Endothelial cell of umbilical vein (primary cell): Measurements from ENCODE around the gene RGS7. TPM values are rescaled to one million over a fixed set of nuclear protein-coding genes. Genes with fewer than 3 reads are reported as not detected.

Experiments
- BruUV-seq: library from RNA; stranded (reverse); fragments of 400-500 nt; replicated peaks from 2 replicates; lab custom pipeline; 2021; lab: Mats Ljungman, UMichigan
- CTCF ChIA-PET: fragments of 300-600, 350-600 bp; sonication (Branson Sonifier 250); formaldehyde crosslinking; loops from one replicate; lab custom pipeline; 2021; ENCODE audit warnings: antibody characterized with exemption, inconsistent platforms; lab: Charles Lee
- POLR2A ChIA-PET: fragments of 300-600, 350-600 bp; sonication (Branson Sonifier 250); formaldehyde crosslinking; loops from one replicate; lab custom pipeline; 2021; ENCODE audit warnings: antibody characterized with exemption, inconsistent platforms; lab: Charles Lee
- DNase-seq: peaks from one replicate; pipeline ENCODE4 v3.0.0-alpha.2; 2011; ENCODE audit warnings: low read depth, low spot score
- FAIRE-seq: peaks from 2 replicates; lab custom pipeline; 2011; peaks lifted over from hg19 to GRCh38; lab: Jason Lieb, UNC
- H2AFZ ChIP-seq: 2 replicates; pipeline ENCODE4 v1.6.0; 2012; ENCODE audit warnings: low read depth, low read length, control low read depth, inconsistent platforms
- H3K27ac ChIP-seq: 2 replicates; pipeline ENCODE4 v1.5.1; 2011; ENCODE audit warnings: low read depth, mild to moderate bottlenecking, control low read depth, low read length, moderate library complexity; ENCODE audit not compliant: insufficient read depth
- H3K27me3 ChIP-seq, 2 experiments: 2 replicates each; pipeline versions ENCODE4 v1.6.0 to v1.6.1; 2011; ENCODE audit warnings: low read length in 2 of 2, mixed read lengths in 1 of 2; ENCODE audit not compliant: control insufficient read depth in 2 of 2, insufficient read depth in 2 of 2
- H3K36me3 ChIP-seq, 2 experiments: 2 replicates in 1 of 2; 3 replicates in 1 of 2; pipeline ENCODE4 v1.5.1; 2011; ENCODE audit warnings: low read length in 2 of 2, mild to moderate bottlenecking in 1 of 2, moderate library complexity in 1 of 2; ENCODE audit not compliant: control insufficient read depth in 2 of 2, insufficient read depth in 2 of 2; ENCODE audit errors: extremely low read depth in 1 of 2
- H3K4me1 ChIP-seq: 3 replicates; pipeline ENCODE4 v1.5.1; 2011; ENCODE audit warnings: mild to moderate bottlenecking, low read length; ENCODE audit not compliant: control insufficient read depth, insufficient read depth; ENCODE audit errors: extremely low read depth
- H3K4me2 ChIP-seq: 2 replicates; pipeline ENCODE4 v1.6.1; 2011; ENCODE audit warnings: low read length, control low read depth, mixed read lengths; ENCODE audit not compliant: insufficient read depth
- H3K4me3 ChIP-seq, 3 experiments: fragments of 200-600 bp in 1 of 3; sonication (generic), shearing (Covaris generic) in 1 of 3; replicated peaks in 1 of 3; 2 replicates each; pipeline ENCODE4 v1.5.1; 2011 to 2016; ENCODE audit warnings: control low read depth in 3 of 3, low read length in 3 of 3, mild to moderate bottlenecking in 2 of 3, inconsistent platforms in 1 of 3, low read depth in 1 of 3, moderate library complexity in 1 of 3; ENCODE audit not compliant: insufficient read depth in 1 of 3
- H3K79me2 ChIP-seq: 2 replicates; pipeline ENCODE4 v1.6.0; 2012; ENCODE audit warnings: low read length, inconsistent platforms; ENCODE audit not compliant: control insufficient read depth, insufficient read depth
- H3K9ac ChIP-seq: replicated peaks from 2 replicates; pipeline ENCODE3; 2011; ENCODE audit warnings: low read length, control low read depth; ENCODE audit not compliant: insufficient read depth; ENCODE audit errors: extremely low read depth
- H3K9me1 ChIP-seq: replicated peaks from 3 replicates; pipeline ENCODE4 v1.6.0; 2011; ENCODE audit warnings: mild to moderate bottlenecking, low read length; ENCODE audit not compliant: control insufficient read depth, insufficient read depth; ENCODE audit errors: extremely low read depth
- H3K9me3 ChIP-seq: replicated peaks from 2 replicates; pipeline ENCODE4 v1.5.1; 2012; ENCODE audit warnings: low read length, inconsistent platforms; ENCODE audit not compliant: control insufficient read depth, insufficient read depth
- H4K20me1 ChIP-seq: replicated peaks from 2 replicates; pipeline ENCODE3; 2011; ENCODE audit warnings: mild to moderate bottlenecking, low read length; ENCODE audit not compliant: control insufficient read depth, insufficient read depth; ENCODE audit errors: extremely low read depth
- EZH2 ChIP-seq: IDR thresholded peaks from 2 replicates; pipeline ENCODE4 v1.6.1; 2012; ENCODE audit warnings: borderline replicate concordance, low read depth, mild to moderate bottlenecking, moderate library complexity, low read length, inconsistent platforms; ENCODE audit not compliant: severe bottlenecking
- FOS ChIP-seq: IDR thresholded peaks from 2 replicates; pipeline ENCODE4 v1.6.1; 2011; ENCODE audit warnings: mild to moderate bottlenecking, low read length, moderate library complexity, borderline replicate concordance; ENCODE audit not compliant: insufficient read depth
- GATA2 ChIP-seq: IDR thresholded peaks from 2 replicates; pipeline ENCODE4 v1.7.0; 2011; ENCODE audit warnings: low read depth, mild to moderate bottlenecking, moderate library complexity, mixed read lengths, low read length; ENCODE audit not compliant: insufficient read length, insufficient read depth
- JUN ChIP-seq: IDR thresholded peaks from 2 replicates; pipeline ENCODE4 v1.6.1; 2011; ENCODE audit warnings: borderline replicate concordance, low read depth; ENCODE audit not compliant: insufficient read length, insufficient read depth
- MYC ChIP-seq: IDR thresholded peaks from one replicate; pipeline ENCODE4 v1.6.1; 2011; ENCODE audit warnings: mild to moderate bottlenecking, low read depth, low read length
- POLR2A ChIP-seq: IDR thresholded peaks from 2 replicates; pipeline ENCODE4 v1.6.1; 2012; ENCODE audit warnings: low read depth, mild to moderate bottlenecking, control low read depth, low read length
- POLR2AphosphoS5 ChIP-seq: IDR thresholded peaks from 2 replicates; pipeline ENCODE4 v1.6.1; 2012; ENCODE audit warnings: low read depth, mild to moderate bottlenecking, control low read depth, low read length, moderate library complexity; ENCODE audit not compliant: insufficient read depth
- dilution Hi-C: fragments of 300-500 bp; cut with MboI; formaldehyde crosslinking; loops from one replicate; pipeline ENCODE4 v1.15.0; 2019; ENCODE audit warnings: low sequenced_read_pairs; ENCODE audit not compliant: extremely low pct_ligation_motif_present
- intact Hi-C: fragments of 100-400 bp; cut with micrococcal nuclease; formaldehyde crosslinking; loops from one replicate; pipeline ENCODE4 v1.10.0; 2022
- polyA plus RNA-seq, 4 experiments: library from polyadenylated mRNA; depleted of rRNA in 3 of 4; stranded (reverse) in 3 of 4; unstranded in 1 of 4; fragments of >200 nt; gene quantifications; 2 replicates each; pipeline versions ENCODE4 v1.2.1 to v1.2.3, GENCODE V29; 2011 to 2012; ENCODE audit warnings: missing spikeins in 1 of 4
- total RNA-seq: library from RNA; stranded (reverse); gene quantifications from 2 replicates; pipeline ENCODE4 v1.2.3, GENCODE V29; 2021
- TF ChIP-seq, protein P1 (sequence below): IDR thresholded peaks from 2 replicates; pipeline ENCODE4 v1.6.1; 2011; ENCODE audit not compliant: insufficient read depth, insufficient read length
- TF ChIP-seq, protein P2 (sequence below), 2 donors: IDR thresholded peaks; 1 replicate in 1 of 2; 2 replicates in 1 of 2; pipeline ENCODE4 v1.5.1; 2011; ENCODE audit warnings: low read length in 2 of 2, mild to moderate bottlenecking in 2 of 2, moderate library complexity in 2 of 2, control low read depth in 1 of 2, inconsistent platforms in 1 of 2, low read depth in 1 of 2; ENCODE audit not compliant: insufficient read depth in 1 of 2; ENCODE audit errors: extremely low read depth in 1 of 2

The RGS7 gene
- total and polyA plus RNA-seq, 2 donors (not counting 3 experiments of a cell fraction or from before 2014, with no cell fraction given), result 0.43 to 0.44 TPM

DNA sequence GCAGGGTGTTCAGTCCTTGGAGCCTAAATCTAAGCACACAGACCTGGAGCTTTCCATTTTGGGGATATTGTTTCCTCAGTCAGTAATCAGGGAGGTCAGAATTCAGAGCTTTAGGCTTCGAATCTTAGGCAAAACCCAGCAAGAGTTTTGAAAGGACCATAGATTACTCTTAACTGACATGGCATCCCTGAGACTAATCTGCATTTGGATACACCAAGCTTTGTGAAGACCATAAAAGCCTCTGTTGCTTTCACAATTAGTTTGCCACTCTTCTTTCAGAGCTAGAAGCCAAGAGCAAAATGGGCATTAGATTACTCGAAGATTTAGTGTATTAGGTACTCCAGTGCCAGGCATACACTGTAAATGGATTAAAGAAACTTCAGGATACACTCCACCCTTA is 613.3 kb downstream of the RGS7 start:
- Histone ChIP-seq H2AFZ (no peak overlapping the region), H3K9ac (no peak overlapping the region), H4K20me1 (no peaks in the 10 kb centered on the region), H3K4me3 (no peak overlapping the region), H3K27ac (no peak overlapping the region), H3K79me2 (no peaks in the 10 kb centered on the region), H3K4me2 (no peak overlapping the region), H3K4me1 (no peaks in the 10 kb centered on the region), H3K36me3 (no peaks in the 10 kb centered on the region), H3K9me1 (no peaks in the 10 kb centered on the region), H3K27me3 (no peaks in the 10 kb centered on the region), H3K9me3 (no peaks in the 10 kb centered on the region)
- no peak for FAIRE-seq
- intact Hi-C loops, result no loop called here
- POLR2A ChIA-PET, result no interaction called here
- DNase-seq, result no peak
- CTCF ChIA-PET, result interaction anchor here (1.2 kb wide), 1 partner anchor 12 kb away, joined by 6 read pairs; no protein-coding TSS in a partner anchor
- TF ChIP-seq POLR2AphosphoS5, result no peak
- no peak for TF ChIP-seq FOS
- TF ChIP-seq, protein P1, sequence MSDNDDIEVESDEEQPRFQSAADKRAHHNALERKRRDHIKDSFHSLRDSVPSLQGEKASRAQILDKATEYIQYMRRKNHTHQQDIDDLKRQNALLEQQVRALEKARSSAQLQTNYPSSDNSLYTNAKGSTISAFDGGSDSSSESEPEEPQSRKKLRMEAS, result no peak
- no peak for TF ChIP-seq JUN
- TF ChIP-seq EZH2, result no peak
- no peak for TF ChIP-seq GATA2
- TF ChIP-seq, protein P2, sequence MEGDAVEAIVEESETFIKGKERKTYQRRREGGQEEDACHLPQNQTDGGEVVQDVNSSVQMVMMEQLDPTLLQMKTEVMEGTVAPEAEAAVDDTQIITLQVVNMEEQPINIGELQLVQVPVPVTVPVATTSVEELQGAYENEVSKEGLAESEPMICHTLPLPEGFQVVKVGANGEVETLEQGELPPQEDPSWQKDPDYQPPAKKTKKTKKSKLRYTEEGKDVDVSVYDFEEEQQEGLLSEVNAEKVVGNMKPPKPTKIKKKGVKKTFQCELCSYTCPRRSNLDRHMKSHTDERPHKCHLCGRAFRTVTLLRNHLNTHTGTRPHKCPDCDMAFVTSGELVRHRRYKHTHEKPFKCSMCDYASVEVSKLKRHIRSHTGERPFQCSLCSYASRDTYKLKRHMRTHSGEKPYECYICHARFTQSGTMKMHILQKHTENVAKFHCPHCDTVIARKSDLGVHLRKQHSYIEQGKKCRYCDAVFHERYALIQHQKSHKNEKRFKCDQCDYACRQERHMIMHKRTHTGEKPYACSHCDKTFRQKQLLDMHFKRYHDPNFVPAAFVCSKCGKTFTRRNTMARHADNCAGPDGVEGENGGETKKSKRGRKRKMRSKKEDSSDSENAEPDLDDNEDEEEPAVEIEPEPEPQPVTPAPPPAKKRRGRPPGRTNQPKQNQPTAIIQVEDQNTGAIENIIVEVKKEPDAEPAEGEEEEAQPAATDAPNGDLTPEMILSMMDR (IDR thresholded peaks at IDR 0.05; ENCODE audit: extremely low read depth in 1 of 2, insufficient read depth in 1 of 2, low read depth in 1 of 2, low read length in 2 of 2), result no peak
- TF ChIP-seq MYC, result no peak
- TF ChIP-seq POLR2A, result no peak
- BruUV-seq, result no TSS peak
- dilution Hi-C loops, result no loop called here
